Testis (tissue), 2 donors: ENCODE measurements around the gene GRWD1.

ENCODE experiments used
- CTCF ChIP-seq, 3 experiments: fragments of 450-650 bp in 2 of 3; fragments of 200-600 bp in 1 of 3; sonication (generic) in 1 of 3; IDR thresholded peaks; one replicate each; pipeline ENCODE4 v1.5.1; 2016 to 2019; ENCODE audit warnings: antibody characterized with exemption in 3 of 3, mild to moderate bottlenecking in 2 of 3, moderate library complexity in 1 of 3
- POLR2A ChIP-seq: fragments of 450-650 bp; IDR thresholded peaks from one replicate; pipeline ENCODE4 v1.6.1; 2017; ENCODE audit warnings: antibody characterized with exemption, mild to moderate bottlenecking, moderate library complexity

- no peak for TF ChIP-seq CTCF (IDR thresholded peaks at IDR 0.05)
- no peak for TF ChIP-seq POLR2A
These were observed 45.6 kb upstream of the GRWD1 start for GRCh38 chr19:48400018-48400742.
